ENCODE data around the gene TRIM71.

GRCh38 chr3:32869513-32870047, 51.8 kb downstream of the TRIM71 start:
- TF ChIP-seq, protein P1, sequence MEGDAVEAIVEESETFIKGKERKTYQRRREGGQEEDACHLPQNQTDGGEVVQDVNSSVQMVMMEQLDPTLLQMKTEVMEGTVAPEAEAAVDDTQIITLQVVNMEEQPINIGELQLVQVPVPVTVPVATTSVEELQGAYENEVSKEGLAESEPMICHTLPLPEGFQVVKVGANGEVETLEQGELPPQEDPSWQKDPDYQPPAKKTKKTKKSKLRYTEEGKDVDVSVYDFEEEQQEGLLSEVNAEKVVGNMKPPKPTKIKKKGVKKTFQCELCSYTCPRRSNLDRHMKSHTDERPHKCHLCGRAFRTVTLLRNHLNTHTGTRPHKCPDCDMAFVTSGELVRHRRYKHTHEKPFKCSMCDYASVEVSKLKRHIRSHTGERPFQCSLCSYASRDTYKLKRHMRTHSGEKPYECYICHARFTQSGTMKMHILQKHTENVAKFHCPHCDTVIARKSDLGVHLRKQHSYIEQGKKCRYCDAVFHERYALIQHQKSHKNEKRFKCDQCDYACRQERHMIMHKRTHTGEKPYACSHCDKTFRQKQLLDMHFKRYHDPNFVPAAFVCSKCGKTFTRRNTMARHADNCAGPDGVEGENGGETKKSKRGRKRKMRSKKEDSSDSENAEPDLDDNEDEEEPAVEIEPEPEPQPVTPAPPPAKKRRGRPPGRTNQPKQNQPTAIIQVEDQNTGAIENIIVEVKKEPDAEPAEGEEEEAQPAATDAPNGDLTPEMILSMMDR (IDR thresholded peaks at IDR 0.05; ENCODE audit: insufficient read depth, low read length, poor library complexity, severe bottlenecking) = no peak
- TF ChIP-seq EZH2phosphoT487 (conservative IDR thresholded peaks at IDR 0.05; ENCODE audit: low read length) = no peak
